Endothelial cell (in vitro differentiated cells): ENCODE results near the gene MIA. TPM values are rescaled to one million over a fixed set of nuclear protein-coding genes. Genes with fewer than 3 reads are reported as not detected.
A peak's percentile ranks its signal among the peaks of the same experiment; 100 is the strongest.
"Not testable (repeated sequence)": the region's sequence is repeated elsewhere in the genome, so short reads cannot be mapped to it uniquely, and the experiment has no call there.

Experiments
- DNase-seq: peaks from one replicate; pipeline ENCODE4 v3.0.0; 2021; ENCODE audit warnings: low spot score
- H3K27ac Mint-ChIP-seq: one replicate; pipeline ENCODE4 v1.8.0; 2021; ENCODE audit warnings: mixed read lengths, inconsistent platforms; ENCODE audit not compliant: unreplicated experiment
- H3K27me3 Mint-ChIP-seq: one replicate; pipeline ENCODE4 v1.8.0; 2021; ENCODE audit warnings: mild to moderate bottlenecking, moderate library complexity, mixed read lengths, inconsistent platforms; ENCODE audit not compliant: unreplicated experiment
- H3K36me3 Mint-ChIP-seq: one replicate; pipeline ENCODE4 v1.8.0; 2021; ENCODE audit warnings: mild to moderate bottlenecking, low read depth, mixed read lengths, inconsistent platforms; ENCODE audit not compliant: unreplicated experiment
- H3K4me1 Mint-ChIP-seq: one replicate; pipeline ENCODE4 v1.8.0; 2021; ENCODE audit warnings: mild to moderate bottlenecking, mixed read lengths, inconsistent platforms; ENCODE audit not compliant: unreplicated experiment
- H3K4me3 Mint-ChIP-seq: one replicate; pipeline ENCODE4 v1.8.0; 2021; ENCODE audit warnings: mild to moderate bottlenecking, mixed read lengths, inconsistent platforms; ENCODE audit not compliant: unreplicated experiment
- H3K9me3 Mint-ChIP-seq: one replicate; pipeline ENCODE4 v1.8.0; 2021; ENCODE audit warnings: mixed read lengths, inconsistent platforms; ENCODE audit not compliant: unreplicated experiment
- long read RNA-seq: library from polyadenylated mRNA; unstranded; transcript quantifications from one replicate; pipeline ENCODE4 v2.0.0, GENCODE V29; 2020; ENCODE audit not compliant: unreplicated experiment
- total RNA-seq: library from RNA; stranded (reverse); fragmentation: NEBNext Ultra II Directional; extraction: Animal tissue kit (Norgen Biotek cat#: 25700); gene quantifications from one replicate; pipeline ENCODE4 v1.2.1, GENCODE V29; 2021; ENCODE audit not compliant: unreplicated experiment
- TF ChIP-seq, protein P1 (sequence below): fragments of 200-600 bp; sonication (generic); IDR thresholded peaks from one replicate; pipeline ENCODE4 v1.5.0; 2021; ENCODE audit warnings: antibody characterized with exemption; ENCODE audit not compliant: unreplicated experiment

The MIA gene
- not detected for total RNA-seq
- long read RNA-seq, result 0 reads

DNA sequence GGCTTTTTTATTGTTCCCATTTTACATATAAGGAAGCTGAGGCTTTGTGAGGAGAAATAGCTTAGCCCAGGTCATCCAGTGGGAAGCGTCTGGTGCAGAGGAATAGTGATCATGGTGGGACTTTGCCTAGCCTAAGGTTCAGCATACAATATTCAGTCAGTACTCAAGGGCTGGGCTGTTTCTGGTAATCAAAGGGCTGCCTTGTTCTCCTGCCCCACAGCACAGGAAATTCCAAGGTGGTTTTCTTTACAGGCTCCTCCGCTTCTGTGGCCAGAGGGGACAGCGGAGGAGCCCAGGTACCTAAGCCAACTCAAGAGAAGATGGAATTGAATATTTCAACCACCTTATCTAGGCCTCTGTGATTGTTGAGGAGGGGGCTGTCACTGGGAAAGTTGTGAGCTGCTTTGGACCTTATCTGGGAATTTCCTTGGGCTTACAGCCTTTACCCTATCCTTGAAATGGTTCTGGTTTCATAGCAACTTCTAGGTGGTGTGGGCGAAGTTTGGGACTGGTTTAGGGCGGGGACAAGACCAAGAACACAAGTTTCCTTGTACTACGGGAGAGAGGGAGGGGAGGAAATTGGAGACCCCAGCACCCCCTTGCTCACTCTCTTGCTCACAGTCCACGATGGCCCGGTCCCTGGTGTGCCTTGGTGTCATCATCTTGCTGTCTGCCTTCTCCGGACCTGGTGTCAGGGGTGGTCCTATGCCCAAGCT is at the start of gene MIA:
TSS of gene MIA (plus strand) at position 606 of the 716 bp plus-strand sequence. CDS start at position 628, 22 bp downstream.
- no peak for DNase-seq
- Mint-ChIP-seq H3K36me3 (peaks cover 15% of the 10 kb centered on the region), H3K27me3 (peaks cover 3% of the 10 kb centered on the region), H3K27ac (no peak within 1 kb of the TSS), H3K9me3 (no peaks in the 10 kb centered on the region), H3K4me3 (peak within 1 kb of the TSS; percentile 65), H3K4me1 (peaks cover 16% of the 10 kb centered on the region)
- TF ChIP-seq, protein P1, sequence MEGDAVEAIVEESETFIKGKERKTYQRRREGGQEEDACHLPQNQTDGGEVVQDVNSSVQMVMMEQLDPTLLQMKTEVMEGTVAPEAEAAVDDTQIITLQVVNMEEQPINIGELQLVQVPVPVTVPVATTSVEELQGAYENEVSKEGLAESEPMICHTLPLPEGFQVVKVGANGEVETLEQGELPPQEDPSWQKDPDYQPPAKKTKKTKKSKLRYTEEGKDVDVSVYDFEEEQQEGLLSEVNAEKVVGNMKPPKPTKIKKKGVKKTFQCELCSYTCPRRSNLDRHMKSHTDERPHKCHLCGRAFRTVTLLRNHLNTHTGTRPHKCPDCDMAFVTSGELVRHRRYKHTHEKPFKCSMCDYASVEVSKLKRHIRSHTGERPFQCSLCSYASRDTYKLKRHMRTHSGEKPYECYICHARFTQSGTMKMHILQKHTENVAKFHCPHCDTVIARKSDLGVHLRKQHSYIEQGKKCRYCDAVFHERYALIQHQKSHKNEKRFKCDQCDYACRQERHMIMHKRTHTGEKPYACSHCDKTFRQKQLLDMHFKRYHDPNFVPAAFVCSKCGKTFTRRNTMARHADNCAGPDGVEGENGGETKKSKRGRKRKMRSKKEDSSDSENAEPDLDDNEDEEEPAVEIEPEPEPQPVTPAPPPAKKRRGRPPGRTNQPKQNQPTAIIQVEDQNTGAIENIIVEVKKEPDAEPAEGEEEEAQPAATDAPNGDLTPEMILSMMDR, result no peak

GRCh38 chr19:40726279-40726678 is 49.0 kb upstream of the MIA start:
- H3K9me3 Mint-ChIP-seq, result no peaks in the 10 kb centered on the region
- TF ChIP-seq, protein P1, result no peak
- no peak overlapping the region for H3K4me3 Mint-ChIP-seq
- H3K36me3 Mint-ChIP-seq, result peaks cover 29% of the 10 kb centered on the region
- H3K27me3 Mint-ChIP-seq, result no peaks in the 10 kb centered on the region
- H3K27ac Mint-ChIP-seq, result no peak overlapping the region
- H3K4me1 Mint-ChIP-seq, result no peaks in the 10 kb centered on the region
- no peak for DNase-seq

DNA sequence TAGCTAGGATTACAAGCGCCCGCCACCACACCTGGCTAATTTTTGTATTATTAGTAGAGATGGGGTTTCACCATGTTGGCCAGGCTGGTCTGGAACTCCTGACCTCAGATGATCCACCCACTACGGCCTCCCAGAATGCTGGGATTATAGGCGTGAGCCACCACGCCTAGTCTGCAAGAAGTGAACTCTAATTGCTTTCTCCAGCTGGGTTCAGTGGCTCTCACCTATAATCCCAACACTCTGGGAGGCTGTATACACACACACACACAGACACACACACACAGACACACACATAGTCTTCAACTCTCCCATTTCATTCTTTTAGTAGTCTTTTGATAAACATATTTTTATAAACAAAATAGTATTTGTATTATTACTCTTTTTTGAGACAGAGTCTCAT is 45.3 kb upstream of the MIA start:
- H3K27ac Mint-ChIP-seq, H3K27me3 Mint-ChIP-seq, H3K4me3 Mint-ChIP-seq, H3K4me1 Mint-ChIP-seq, DNase-seq, H3K9me3 Mint-ChIP-seq: not testable (repeated sequence)
- peaks cover 37% of the 10 kb centered on the region for H3K36me3 Mint-ChIP-seq

GRCh38 chr19:40732304-40732703 is 43.0 kb upstream of the MIA start:
- peaks cover 39% of the 10 kb centered on the region for H3K36me3 Mint-ChIP-seq
- not testable (repeated sequence) for H3K4me1 Mint-ChIP-seq, H3K4me3 Mint-ChIP-seq, H3K9me3 Mint-ChIP-seq, DNase-seq, H3K27me3 Mint-ChIP-seq, H3K27ac Mint-ChIP-seq

GRCh38 chr19:40733149-40733548 is 42.2 kb upstream of the MIA start:
- Mint-ChIP-seq H3K9me3 (no peaks in the 10 kb centered on the region), H3K4me3 (no peak overlapping the region), H3K27me3 (no peaks in the 10 kb centered on the region), H3K27ac (no peak overlapping the region), H3K4me1 (no peaks in the 10 kb centered on the region), H3K36me3 (peaks cover 40% of the 10 kb centered on the region)
- TF ChIP-seq, protein P1, result no peak
- no peak for DNase-seq

GRCh38 chr19:40735013-40735771 is 40.1 kb upstream of the MIA start:
- Mint-ChIP-seq H3K27me3 (peaks cover 4% of the 10 kb centered on the region), H3K36me3 (peaks cover 42% of the 10 kb centered on the region), H3K9me3 (no peaks in the 10 kb centered on the region), H3K4me1 (no peaks in the 10 kb centered on the region), H3K4me3 (peak overlapping the region; percentile 20), H3K27ac (no peak overlapping the region)
- no peak for DNase-seq
- TF ChIP-seq, protein P1, result no peak
